ENCODE results near the gene ERGIC2. TPM values are rescaled to one million over a fixed set of nuclear protein-coding genes. Genes with fewer than 3 reads are reported as not detected.

The ERGIC2 gene
- total RNA-seq, 4 donors from 2014 or later: 43.0 to 99.6 (median 50.2) TPM

DNA sequence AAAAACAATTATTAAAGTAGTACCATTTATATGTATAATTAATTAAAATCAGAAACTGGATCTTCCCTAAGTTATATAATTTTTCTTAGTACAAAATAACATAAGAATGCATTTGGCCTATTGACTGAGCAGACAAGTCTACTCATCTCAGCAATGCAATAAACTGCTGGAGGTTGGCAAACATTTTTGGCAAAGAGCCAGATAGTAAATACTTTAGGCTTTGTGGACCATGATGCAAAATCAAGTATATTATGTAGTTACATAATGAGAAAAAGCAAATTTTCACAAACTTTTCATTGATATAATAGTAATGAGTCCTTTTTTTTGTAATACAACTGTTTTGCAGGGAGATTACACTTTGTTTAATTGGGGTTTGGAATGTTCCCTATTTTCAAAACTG is 30.9 kb downstream of the ERGIC2 start:
- H3K27me3 ChIP-seq: no peaks in the 10 kb centered on the region
- no peak overlapping the region for H3K27ac ChIP-seq
- no peaks in the 10 kb centered on the region for H3K4me1 ChIP-seq
- peaks cover 0 to 5% of the 10 kb centered on the region in 2 donors for H3K36me3 ChIP-seq
- H3K4me3 ChIP-seq: no peak overlapping the region
- intact Hi-C loops (cut with DNase I; ENCODE audit: low total_unique reads) (no loop called here), in situ Hi-C loops (cut with MboI; ENCODE audit: low sequenced_read_pairs in 4 of 4) (loop anchor here in 1 of 4 donors (25.0 kb wide), 1 partner anchor 1337 kb away; the partner anchor contains the start of gene IPO8)
- TF ChIP-seq CTCF (IDR thresholded peaks at IDR 0.05 in 4 of 5, conservative IDR thresholded peaks at IDR 0.05 in 1 of 5): no peak
- no peak for TF ChIP-seq POLR2A (IDR thresholded peaks at IDR 0.05)
- DNase-seq (no peak), ATAC-seq (no peak)
- H3K9me3 ChIP-seq: no peaks in the 10 kb centered on the region

DNA sequence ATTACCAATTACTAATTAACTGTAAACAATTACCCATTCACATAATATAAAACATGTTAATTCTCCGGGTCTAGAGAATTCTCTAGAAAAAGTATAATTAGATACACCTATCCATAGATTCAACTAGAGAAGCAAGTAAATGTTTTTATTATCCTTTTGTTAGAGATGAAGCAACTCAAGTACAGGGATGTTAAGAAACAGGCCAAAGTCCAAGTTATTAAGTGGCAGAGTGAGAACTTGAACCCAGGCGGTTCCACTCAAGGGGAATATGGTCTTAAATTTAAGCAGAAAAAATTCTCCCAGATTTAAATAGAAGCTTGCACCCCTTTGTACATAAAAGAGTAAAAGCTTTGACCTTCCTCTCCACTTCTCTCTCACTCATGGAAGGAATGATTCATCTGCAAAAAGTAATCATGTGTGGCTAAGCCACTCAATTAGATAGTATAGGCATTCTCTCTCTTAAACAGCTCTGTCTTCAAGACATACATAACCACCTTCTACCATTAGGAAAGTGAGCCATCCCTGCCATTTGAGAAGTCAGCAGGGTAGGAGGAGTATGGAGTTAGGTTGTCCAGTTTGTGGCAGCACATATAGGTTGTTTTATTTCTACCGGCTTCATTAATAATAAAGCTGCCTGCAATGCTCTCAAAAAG is 34.1 kb downstream of the ERGIC2 start:
- ATAC-seq: no peak
- Histone ChIP-seq H3K9me3 (no peaks in the 10 kb centered on the region), H3K36me3 (peaks cover 0 to 26% of the 10 kb centered on the region in 2 donors), H3K4me3 (no peak overlapping the region), H3K4me1 (peaks cover 0 to 5% of the 10 kb centered on the region in 2 donors), H3K27me3 (no peaks in the 10 kb centered on the region), H3K27ac (no peak overlapping the region)
- no peak for DNase-seq
- TF ChIP-seq CTCF (IDR thresholded peaks at IDR 0.05 in 4 of 5, conservative IDR thresholded peaks at IDR 0.05 in 1 of 5) (no peak), POLR2A (IDR thresholded peaks at IDR 0.05) (no peak)
- intact Hi-C loops (cut with DNase I; ENCODE audit: low total_unique reads) (no loop called here), in situ Hi-C loops (cut with MboI; ENCODE audit: low sequenced_read_pairs in 4 of 4) (no loop called here)

- Histone ChIP-seq H3K9me3 (no peaks in the 10 kb centered on the region), H3K27ac (no peak overlapping the region), H3K4me3 (no peak overlapping the region), H3K27me3 (no peaks in the 10 kb centered on the region), H3K4me1 (peaks cover 0 to 5% of the 10 kb centered on the region in 2 donors), H3K36me3 (peaks cover 0 to 38% of the 10 kb centered on the region in 2 donors)
- in situ Hi-C loops (cut with MboI; ENCODE audit: low sequenced_read_pairs in 4 of 4): no loop called here
- intact Hi-C loops (cut with DNase I; ENCODE audit: low total_unique reads): no loop called here
- no peak for TF ChIP-seq POLR2A (IDR thresholded peaks at IDR 0.05)
- TF ChIP-seq CTCF (IDR thresholded peaks at IDR 0.05 in 4 of 5, conservative IDR thresholded peaks at IDR 0.05 in 1 of 5): no peak
- ATAC-seq: no peak
- no peak for DNase-seq
Observed at GRCh38 chr12:29343022-29343799, 37.8 kb downstream of the ERGIC2 start.

GRCh38 chr12:29337325-29337724 is 43.6 kb downstream of the ERGIC2 start:
- TF ChIP-seq CTCF (IDR thresholded peaks at IDR 0.05 in 4 of 5, conservative IDR thresholded peaks at IDR 0.05 in 1 of 5): no peak
- TF ChIP-seq POLR2A (IDR thresholded peaks at IDR 0.05): no peak
- no peak for ATAC-seq
- Histone ChIP-seq H3K27me3 (no peaks in the 10 kb centered on the region), H3K4me3 (no peak overlapping the region), H3K27ac (no peak overlapping the region), H3K9me3 (no peaks in the 10 kb centered on the region), H3K36me3 (peaks cover 0 to 14% of the 10 kb centered on the region in 2 donors), H3K4me1 (no peaks in the 10 kb centered on the region)
- in situ Hi-C loops (cut with MboI; ENCODE audit: low sequenced_read_pairs in 4 of 4) (no loop called here), intact Hi-C loops (cut with DNase I; ENCODE audit: low total_unique reads) (no loop called here)
- no peak for DNase-seq

Measured in gastrocnemius medialis (tissue), 4 donors.